ENCODE data around the gene UBE2B. TPM values are rescaled to one million over a fixed set of nuclear protein-coding genes. Genes with fewer than 3 reads are reported as not detected.
A peak's percentile ranks its signal among the peaks of the same experiment; 100 is the strongest.

Gene UBE2B
- total RNA-seq, 4 donors from 2014 or later: 51.1 to 126 (median 71.6) TPM

DNA sequence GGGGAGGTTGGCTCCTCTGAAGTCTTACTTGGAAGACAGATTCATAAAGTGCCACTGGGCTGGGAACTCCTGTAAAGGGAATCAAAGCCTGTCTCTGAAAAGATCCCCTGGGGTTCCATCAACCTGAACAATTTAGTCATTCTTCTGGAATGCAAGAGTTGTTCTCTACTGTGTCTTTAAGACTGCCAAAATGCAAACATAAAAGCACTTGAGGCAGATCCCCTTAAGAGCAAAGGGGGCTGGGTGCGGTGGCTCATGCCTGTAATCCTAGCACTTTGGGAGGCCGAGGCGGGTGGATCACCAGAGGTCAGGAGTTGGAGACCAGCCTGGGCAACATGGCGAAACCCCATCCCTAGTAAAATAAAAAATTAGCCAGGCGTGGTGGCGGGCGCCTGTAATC is 23.6 kb downstream of the UBE2B start:
- in situ Hi-C loops (cut with MboI; ENCODE audit: low pct_ligation_motif_present in 1 of 4, low pct_unique_long_range_greater_than_20kb in 1 of 4, low sequenced_read_pairs in 3 of 4) (no loop called here), intact Hi-C loops (cut with DNase I; ENCODE audit: low total_unique reads) (no loop called here)
- 94 to 97% methylated on average over 3 to 7 of the region's 7 CpGs for WGBS, 2 donors (ENCODE audit: low coverage in 1 of 2)
- TF ChIP-seq, protein P1, sequence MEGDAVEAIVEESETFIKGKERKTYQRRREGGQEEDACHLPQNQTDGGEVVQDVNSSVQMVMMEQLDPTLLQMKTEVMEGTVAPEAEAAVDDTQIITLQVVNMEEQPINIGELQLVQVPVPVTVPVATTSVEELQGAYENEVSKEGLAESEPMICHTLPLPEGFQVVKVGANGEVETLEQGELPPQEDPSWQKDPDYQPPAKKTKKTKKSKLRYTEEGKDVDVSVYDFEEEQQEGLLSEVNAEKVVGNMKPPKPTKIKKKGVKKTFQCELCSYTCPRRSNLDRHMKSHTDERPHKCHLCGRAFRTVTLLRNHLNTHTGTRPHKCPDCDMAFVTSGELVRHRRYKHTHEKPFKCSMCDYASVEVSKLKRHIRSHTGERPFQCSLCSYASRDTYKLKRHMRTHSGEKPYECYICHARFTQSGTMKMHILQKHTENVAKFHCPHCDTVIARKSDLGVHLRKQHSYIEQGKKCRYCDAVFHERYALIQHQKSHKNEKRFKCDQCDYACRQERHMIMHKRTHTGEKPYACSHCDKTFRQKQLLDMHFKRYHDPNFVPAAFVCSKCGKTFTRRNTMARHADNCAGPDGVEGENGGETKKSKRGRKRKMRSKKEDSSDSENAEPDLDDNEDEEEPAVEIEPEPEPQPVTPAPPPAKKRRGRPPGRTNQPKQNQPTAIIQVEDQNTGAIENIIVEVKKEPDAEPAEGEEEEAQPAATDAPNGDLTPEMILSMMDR (IDR thresholded peaks at IDR 0.05): no peak
- TF ChIP-seq POLR2A (IDR thresholded peaks at IDR 0.05): no peak
- no peak for TF ChIP-seq POLR2AphosphoS5 (IDR thresholded peaks at IDR 0.05)
- no peak for TF ChIP-seq EP300 (IDR thresholded peaks at IDR 0.05; ENCODE audit: low read depth)
- H3K27ac ChIP-seq: no peak overlapping the region
- no peak overlapping the region for H3K4me3 ChIP-seq
- H3K4me1 ChIP-seq: no peaks in the 10 kb centered on the region
- H3K27me3 ChIP-seq: no peaks in the 10 kb centered on the region
- H3K36me3 ChIP-seq: peaks cover 2 to 48% (median 21%) of the 10 kb centered on the region in 4 donors
- no peak for DNase-seq
- no peaks in the 10 kb centered on the region for H3K9me3 ChIP-seq

DNA sequence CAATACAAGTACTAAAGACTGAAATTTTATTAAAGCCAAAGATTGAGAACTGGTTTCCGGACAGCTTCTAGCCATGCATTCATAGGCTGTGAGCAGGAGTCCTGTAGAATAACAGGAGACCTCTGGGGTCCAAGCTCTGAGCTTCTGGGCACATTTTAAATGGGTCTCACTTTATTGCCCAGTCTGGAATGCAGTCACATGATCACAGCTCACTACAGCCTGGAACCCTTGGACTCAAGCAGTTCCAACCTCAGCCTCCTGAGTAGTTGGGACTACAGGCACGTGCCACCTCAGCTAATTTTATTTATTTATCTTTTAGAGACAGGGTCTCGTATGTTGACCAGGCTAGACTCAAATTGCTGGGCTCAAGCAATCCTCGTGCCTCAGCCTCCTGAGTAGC is 24.9 kb downstream of the UBE2B start:
- intact Hi-C loops (cut with DNase I; ENCODE audit: low total_unique reads): no loop called here

DNA sequence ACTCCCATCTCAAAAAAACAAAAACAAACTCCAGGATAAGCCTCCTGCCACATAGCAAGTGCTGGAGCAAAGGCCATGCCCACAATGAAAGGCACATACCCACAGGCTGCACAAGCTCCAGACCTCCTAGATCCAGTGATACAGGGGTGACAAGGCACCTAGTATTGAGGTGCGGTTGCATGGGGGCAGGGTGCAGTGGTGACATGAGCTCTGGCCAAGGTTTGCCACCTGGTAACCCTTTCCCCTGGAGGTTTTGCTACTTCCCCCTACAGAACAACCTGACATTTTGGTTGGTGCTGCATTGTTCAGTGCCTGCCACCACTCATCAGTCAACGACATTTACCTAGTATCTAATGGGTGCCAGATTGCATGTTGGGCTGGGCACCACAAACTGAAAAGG is 25.8 kb downstream of the UBE2B start:
- peak in 1 of 3 donors; percentile 5 for TF ChIP-seq POLR2AphosphoS5 (IDR thresholded peaks at IDR 0.05)
- TF ChIP-seq, protein P1 (IDR thresholded peaks at IDR 0.05): no peak
- H3K9me3 ChIP-seq: no peaks in the 10 kb centered on the region
- no peak for DNase-seq
- H3K4me3 ChIP-seq: no peak overlapping the region
- H3K27ac ChIP-seq: no peak overlapping the region
- in situ Hi-C loops (cut with MboI; ENCODE audit: low pct_ligation_motif_present in 1 of 4, low pct_unique_long_range_greater_than_20kb in 1 of 4, low sequenced_read_pairs in 3 of 4) (no loop called here), intact Hi-C loops (cut with DNase I; ENCODE audit: low total_unique reads) (no loop called here)
- no peaks in the 10 kb centered on the region for H3K27me3 ChIP-seq
- H3K4me1 ChIP-seq: no peaks in the 10 kb centered on the region
- peaks cover 0 to 25% (median 11%) of the 10 kb centered on the region in 4 donors for H3K36me3 ChIP-seq
- WGBS, 2 donors (ENCODE audit: low coverage in 1 of 2): 94% methylated on average over 2 of the region's 2 CpGs; no CpG with 5 or more reads in 1 of the 2 donors

More for the DNA sequence above, 24.9 kb downstream of the UBE2B start:
- H3K27me3 ChIP-seq: no peaks in the 10 kb centered on the region
- no peak for DNase-seq
- H3K36me3 ChIP-seq: peaks cover 0 to 34% (median 14%) of the 10 kb centered on the region in 4 donors
- H3K27ac ChIP-seq: no peak overlapping the region
- no peak overlapping the region for H3K4me3 ChIP-seq
- H3K9me3 ChIP-seq: no peaks in the 10 kb centered on the region
- TF ChIP-seq EP300 (IDR thresholded peaks at IDR 0.05; ENCODE audit: low read depth) (no peak), POLR2A (IDR thresholded peaks at IDR 0.05) (no peak), POLR2AphosphoS5 (IDR thresholded peaks at IDR 0.05) (no peak)
- TF ChIP-seq, protein P1 (IDR thresholded peaks at IDR 0.05): no peak
- WGBS, 2 donors (ENCODE audit: low coverage in 1 of 2): 77% methylated on average over 4 of the region's 4 CpGs; no CpG with 5 or more reads in 1 of the 2 donors
- H3K4me1 ChIP-seq: no peaks in the 10 kb centered on the region
- in situ Hi-C loops (cut with MboI; ENCODE audit: low pct_ligation_motif_present in 1 of 4, low pct_unique_long_range_greater_than_20kb in 1 of 4, low sequenced_read_pairs in 3 of 4): no loop called here

DNA sequence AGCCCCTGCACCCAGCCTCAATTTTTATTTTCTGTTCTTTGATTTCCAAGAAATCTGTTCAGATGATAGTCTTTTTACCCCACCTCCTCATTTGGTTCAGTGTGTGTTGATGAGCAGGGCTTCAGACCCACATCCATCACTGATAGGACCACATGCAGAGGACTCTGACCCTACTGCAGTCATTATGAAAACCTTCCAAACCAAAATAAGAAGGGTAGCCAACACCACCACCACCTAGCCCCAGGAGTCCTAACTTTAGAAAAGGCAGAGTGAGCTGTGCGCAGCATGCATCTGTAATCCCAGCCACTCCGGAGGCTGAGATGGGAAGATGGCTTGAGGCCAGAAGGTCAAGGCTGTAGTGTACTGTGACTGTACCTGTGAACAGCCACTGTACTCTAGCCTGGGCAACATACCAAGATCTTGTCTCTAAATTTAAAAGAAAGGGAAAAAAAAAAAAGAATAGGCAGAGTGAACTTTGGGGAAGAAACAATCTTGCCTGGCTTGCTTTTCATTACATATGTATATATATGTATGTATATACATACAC is 27.3 kb downstream of the UBE2B start:
- WGBS, 2 donors (ENCODE audit: low coverage in 1 of 2): 96% methylated on average over 2 of the region's 2 CpGs; no CpG with 5 or more reads in 1 of the 2 donors
- no peaks in the 10 kb centered on the region for H3K9me3 ChIP-seq
- H3K4me3 ChIP-seq: no peak overlapping the region
- H3K36me3 ChIP-seq: peaks cover 0 to 16% (median 6%) of the 10 kb centered on the region in 4 donors
- no peak for DNase-seq
- in situ Hi-C loops (cut with MboI; ENCODE audit: low pct_ligation_motif_present in 1 of 4, low pct_unique_long_range_greater_than_20kb in 1 of 4, low sequenced_read_pairs in 3 of 4) (no loop called here), intact Hi-C loops (cut with DNase I; ENCODE audit: low total_unique reads) (no loop called here)
- no peak overlapping the region for H3K27ac ChIP-seq
- H3K27me3 ChIP-seq: no peaks in the 10 kb centered on the region
- TF ChIP-seq POLR2A (IDR thresholded peaks at IDR 0.05): no peak
- TF ChIP-seq POLR2AphosphoS5 (IDR thresholded peaks at IDR 0.05): no peak
- TF ChIP-seq, protein P1 (IDR thresholded peaks at IDR 0.05): no peak
- no peak for TF ChIP-seq EP300 (IDR thresholded peaks at IDR 0.05; ENCODE audit: low read depth)
- H3K4me1 ChIP-seq: no peaks in the 10 kb centered on the region
